Breast epithelium (tissue), 4 donors: ENCODE results near the gene IL1RAPL2. TPM values are rescaled to one million over a fixed set of nuclear protein-coding genes. Genes with fewer than 3 reads are reported as not detected.

ENCODE experiments used
- DNase-seq, 2 donors: peaks; one replicate each; pipeline ENCODE4 v3.0.0-alpha.2; 2019; ENCODE audit warnings: low spot score in 2 of 2
- H3K27ac ChIP-seq, 2 donors: fragments of 200-600 bp; sonication (generic) in 1 of 2; one replicate each; pipeline ENCODE4 v1.5.1; 2016 to 2019; ENCODE audit warnings: mild to moderate bottlenecking in 1 of 2
- H3K27me3 ChIP-seq, 2 donors: fragments of 200-600 bp; sonication (generic) in 1 of 2; one replicate each; pipeline versions ENCODE4 v1.5.1 to v1.6.0; 2017 to 2019; ENCODE audit warnings: control low read depth in 1 of 2, mild to moderate bottlenecking in 1 of 2
- H3K36me3 ChIP-seq: fragments of 200-600 bp; one replicate; pipeline ENCODE4 v1.5.1; 2019
- H3K4me1 ChIP-seq, 2 donors: fragments of 200-600 bp; sonication (generic); one replicate each; pipeline ENCODE4 v1.5.1; 2016 to 2019; ENCODE audit warnings: control low read depth in 1 of 2
- H3K4me3 ChIP-seq, 3 donors: fragments of 200-600 bp; sonication (generic); 1 replicate in 2 of 3; 2 replicates in 1 of 3; pipeline ENCODE4 v1.5.1; 2016 to 2019; ENCODE audit warnings: mild to moderate bottlenecking in 3 of 3, moderate library complexity in 2 of 3
- H3K9me3 ChIP-seq, 2 donors: fragments of 200-600 bp; sonication (generic) in 1 of 2; one replicate each; pipeline ENCODE4 v1.5.1; 2016 to 2019; ENCODE audit warnings: control low read depth in 1 of 2
- CTCF ChIP-seq, 3 donors: fragments of 450-650 bp; IDR thresholded peaks; one replicate each; pipeline ENCODE4 v1.5.1; 2016 to 2017; ENCODE audit warnings: antibody characterized with exemption in 3 of 3, mild to moderate bottlenecking in 3 of 3, moderate library complexity in 3 of 3
- POLR2A ChIP-seq: fragments of 450-650 bp; IDR thresholded peaks from one replicate; pipeline ENCODE4 v1.6.1; 2016; ENCODE audit warnings: antibody characterized with exemption, mild to moderate bottlenecking, moderate library complexity
- POLR2AphosphoS5 ChIP-seq, 3 donors: sonication (generic); formaldehyde crosslinking; IDR thresholded peaks; one replicate each; pipeline ENCODE4 v1.6.1; 2017; ENCODE audit warnings: antibody characterized with exemption in 3 of 3
- intact Hi-C: fragments of 100-400 bp; cut with DNase I; formaldehyde crosslinking; loops from one replicate; pipeline ENCODE4 v1.15.1; 2023; ENCODE audit warnings: low total_unique reads
- total RNA-seq, 3 donors: library from RNA; depleted of rRNA; stranded (reverse); fragments of >200 nt; gene quantifications; one replicate each; pipeline ENCODE4 v1.1.0, GENCODE V29; 2016

Gene IL1RAPL2
- total RNA-seq, 3 donors from 2014 or later: 0.44 to 0.66 TPM; not detected in 1

GRCh38 chrX:105263171-105263570 is 697.2 kb downstream of the IL1RAPL2 start:
- Histone ChIP-seq H3K9me3 (no peaks in the 10 kb centered on the region), H3K27ac (no peak overlapping the region), H3K4me1 (no peaks in the 10 kb centered on the region), H3K36me3 (no peaks in the 10 kb centered on the region), H3K27me3 (peaks cover 0 to 45% of the 10 kb centered on the region in 2 donors), H3K4me3 (no peak overlapping the region)
- no peak for TF ChIP-seq CTCF (IDR thresholded peaks at IDR 0.05)
- TF ChIP-seq POLR2AphosphoS5 (IDR thresholded peaks at IDR 0.05): no peak
- TF ChIP-seq POLR2A: no peak
- DNase-seq: no peak
- intact Hi-C loops: no loop called here

- Histone ChIP-seq H3K9me3 (no peaks in the 10 kb centered on the region), H3K4me3 (no peak overlapping the region), H3K36me3 (no peaks in the 10 kb centered on the region), H3K27ac (no peak overlapping the region), H3K27me3 (peaks cover 0 to 47% of the 10 kb centered on the region in 2 donors), H3K4me1 (no peaks in the 10 kb centered on the region)
- intact Hi-C loops: no loop called here
- no peak for DNase-seq
- TF ChIP-seq POLR2AphosphoS5 (IDR thresholded peaks at IDR 0.05): no peak
- no peak for TF ChIP-seq POLR2A
- TF ChIP-seq CTCF (IDR thresholded peaks at IDR 0.05): no peak
These were observed 697.8 kb downstream of the IL1RAPL2 start for GRCh38 chrX:105263801-105264200.

GRCh38 chrX:105265093-105265492 is 699.1 kb downstream of the IL1RAPL2 start:
- Histone ChIP-seq H3K36me3 (no peaks in the 10 kb centered on the region), H3K4me3 (no peak overlapping the region), H3K4me1 (no peaks in the 10 kb centered on the region), H3K27me3 (peaks cover 0 to 34% of the 10 kb centered on the region in 2 donors), H3K9me3 (no peaks in the 10 kb centered on the region), H3K27ac (no peak overlapping the region)
- DNase-seq: no peak
- no peak for TF ChIP-seq POLR2AphosphoS5 (IDR thresholded peaks at IDR 0.05)
- no peak for TF ChIP-seq POLR2A
- TF ChIP-seq CTCF (IDR thresholded peaks at IDR 0.05): no peak
- intact Hi-C loops: no loop called here

GRCh38 chrX:105266456-105266855 is 700.5 kb downstream of the IL1RAPL2 start:
- DNase-seq: no peak
- peaks cover 0 to 28% of the 10 kb centered on the region in 2 donors for H3K27me3 ChIP-seq
- intact Hi-C loops: no loop called here
- H3K9me3 ChIP-seq: no peaks in the 10 kb centered on the region
- no peak overlapping the region for H3K4me3 ChIP-seq
- no peak overlapping the region for H3K27ac ChIP-seq
- no peaks in the 10 kb centered on the region for H3K4me1 ChIP-seq
- no peak for TF ChIP-seq POLR2AphosphoS5 (IDR thresholded peaks at IDR 0.05)
- no peak for TF ChIP-seq POLR2A
- TF ChIP-seq CTCF (IDR thresholded peaks at IDR 0.05): no peak
- H3K36me3 ChIP-seq: no peaks in the 10 kb centered on the region

- no peaks in the 10 kb centered on the region for H3K9me3 ChIP-seq
- H3K4me3 ChIP-seq: no peak overlapping the region
- TF ChIP-seq POLR2AphosphoS5 (IDR thresholded peaks at IDR 0.05): no peak
- TF ChIP-seq POLR2A: no peak
- TF ChIP-seq CTCF (IDR thresholded peaks at IDR 0.05): no peak
- no peak overlapping the region for H3K27ac ChIP-seq
- DNase-seq: no peak
- intact Hi-C loops: no loop called here
- no peaks in the 10 kb centered on the region for H3K36me3 ChIP-seq
- H3K27me3 ChIP-seq: peaks cover 0 to 27% of the 10 kb centered on the region in 2 donors
- H3K4me1 ChIP-seq: no peaks in the 10 kb centered on the region
These were observed 701.2 kb downstream of the IL1RAPL2 start for GRCh38 chrX:105267167-105267566.
